Mononuclear cell (primary cell): ENCODE data around the gene EFCAB14. TPM values are rescaled to one million over a fixed set of nuclear protein-coding genes. Genes with fewer than 3 reads are reported as not detected.
"Not testable (repeated sequence)": the region's sequence is repeated elsewhere in the genome, so short reads cannot be mapped to it uniquely, and the experiment has no call there.

Experiments
- H3K27me3 ChIP-seq: 2 replicates; pipeline ENCODE4 v1.6.0; 2011; ENCODE audit warnings: low read length, control low read depth; ENCODE audit not compliant: insufficient read depth
- H3K4me1 ChIP-seq: 2 replicates; pipeline ENCODE4 v1.5.1; 2011; ENCODE audit warnings: mild to moderate bottlenecking, low read length, control low read depth; ENCODE audit not compliant: insufficient read depth
- H3K4me3 ChIP-seq: 2 replicates; pipeline ENCODE4 v1.5.1; 2011; ENCODE audit warnings: mild to moderate bottlenecking, low read length, moderate library complexity
- H3K9me3 ChIP-seq: 2 replicates; pipeline ENCODE4 v1.5.1; 2011; ENCODE audit warnings: low read depth, mild to moderate bottlenecking, control low read depth, low read length
- total RNA-seq: library from RNA; depleted of rRNA; stranded (reverse); fragments of >200 nt; gene quantifications from one replicate; pipeline ENCODE4 v1.2.3, GENCODE V29; 2012

Gene EFCAB14
- 76.0 TPM for total RNA-seq

GRCh38 chr1:46718727-46719622 is at the start of gene EFCAB14:
EFCAB14 (minus strand) TSS chr1:46719114; CDS start chr1:46718087, 1,027 bp downstream.
- H3K4me1 ChIP-seq = peaks cover 29% of the 10 kb centered on the region
- no peaks in the 10 kb centered on the region for H3K9me3 ChIP-seq
- peak within 1 kb of the TSS; percentile 91 for H3K4me3 ChIP-seq
- no peaks in the 10 kb centered on the region for H3K27me3 ChIP-seq

GRCh38 chr1:46768445-46768844 is 49.5 kb upstream of the EFCAB14 start:
- Histone ChIP-seq H3K9me3 (peaks cover 12% of the 10 kb centered on the region), H3K4me3 (no peak overlapping the region), H3K4me1 (no peaks in the 10 kb centered on the region), H3K27me3 (no peaks in the 10 kb centered on the region)

GRCh38 chr1:46767649-46768282 is 48.9 kb upstream of the EFCAB14 start:
- H3K27me3 ChIP-seq = no peaks in the 10 kb centered on the region
- H3K9me3 ChIP-seq = peaks cover 12% of the 10 kb centered on the region
- H3K4me3 ChIP-seq = no peak overlapping the region
- H3K4me1 ChIP-seq = no peaks in the 10 kb centered on the region

- no peaks in the 10 kb centered on the region for H3K4me1 ChIP-seq
- no peaks in the 10 kb centered on the region for H3K9me3 ChIP-seq
- H3K4me3 ChIP-seq = no peak overlapping the region
- H3K27me3 ChIP-seq = peaks cover 6% of the 10 kb centered on the region
Observed at GRCh38 chr1:46764402-46764801, 45.5 kb upstream of the EFCAB14 start.

- no peaks in the 10 kb centered on the region for H3K9me3 ChIP-seq
- H3K4me3 ChIP-seq = no peak overlapping the region
- H3K27me3 ChIP-seq = peaks cover 6% of the 10 kb centered on the region
- no peaks in the 10 kb centered on the region for H3K4me1 ChIP-seq
Observed at GRCh38 chr1:46761740-46762139, 42.8 kb upstream of the EFCAB14 start.

- Histone ChIP-seq H3K4me1 (no peaks in the 10 kb centered on the region), H3K27me3 (peaks cover 6% of the 10 kb centered on the region), H3K9me3 (no peaks in the 10 kb centered on the region), H3K4me3 (no peak overlapping the region)
Observed at GRCh38 chr1:46760558-46761166, 41.7 kb upstream of the EFCAB14 start.

- Histone ChIP-seq H3K9me3 (no peaks in the 10 kb centered on the region), H3K4me1 (no peaks in the 10 kb centered on the region), H3K4me3 (no peak overlapping the region), H3K27me3 (peaks cover 6% of the 10 kb centered on the region)
Observed at GRCh38 chr1:46757956-46758528, 39.1 kb upstream of the EFCAB14 start.

- Histone ChIP-seq H3K9me3 (no peaks in the 10 kb centered on the region), H3K4me3 (no peak overlapping the region), H3K4me1 (no peaks in the 10 kb centered on the region), H3K27me3 (peaks cover 6% of the 10 kb centered on the region)
Observed at GRCh38 chr1:46757247-46757955, 38.5 kb upstream of the EFCAB14 start.

GRCh38 chr1:46755121-46755520 is 36.2 kb upstream of the EFCAB14 start:
- Histone ChIP-seq H3K4me3 (no peak overlapping the region), H3K4me1 (no peaks in the 10 kb centered on the region), H3K9me3 (no peaks in the 10 kb centered on the region), H3K27me3 (peaks cover under 1% of the 10 kb centered on the region)

GRCh38 chr1:46754707-46755106 is 35.8 kb upstream of the EFCAB14 start:
- H3K9me3 ChIP-seq, H3K4me1 ChIP-seq, H3K27me3 ChIP-seq, H3K4me3 ChIP-seq: not testable (repeated sequence)

GRCh38 chr1:46753985-46754384 is 35.1 kb upstream of the EFCAB14 start:
- no peaks in the 10 kb centered on the region for H3K9me3 ChIP-seq
- H3K4me3 ChIP-seq = no peak overlapping the region
- no peaks in the 10 kb centered on the region for H3K27me3 ChIP-seq
- no peaks in the 10 kb centered on the region for H3K4me1 ChIP-seq

GRCh38 chr1:46749921-46750404 is 31.0 kb upstream of the EFCAB14 start:
- Histone ChIP-seq H3K4me3 (no peak overlapping the region), H3K27me3 (peaks cover 4% of the 10 kb centered on the region), H3K4me1 (no peaks in the 10 kb centered on the region), H3K9me3 (no peaks in the 10 kb centered on the region)

- H3K4me1 ChIP-seq = no peaks in the 10 kb centered on the region
- H3K4me3 ChIP-seq = no peak overlapping the region
- peaks cover 8% of the 10 kb centered on the region for H3K27me3 ChIP-seq
- no peaks in the 10 kb centered on the region for H3K9me3 ChIP-seq
Observed at GRCh38 chr1:46749404-46749803, 30.5 kb upstream of the EFCAB14 start.

GRCh38 chr1:46747683-46748288 is 28.9 kb upstream of the EFCAB14 start:
- H3K27me3 ChIP-seq = peaks cover 8% of the 10 kb centered on the region
- no peaks in the 10 kb centered on the region for H3K9me3 ChIP-seq
- H3K4me1 ChIP-seq = no peaks in the 10 kb centered on the region
- H3K4me3 ChIP-seq = no peak overlapping the region
